Measurements from ENCODE around the gene TMEM238L.

GRCh38 chr17:10804546-10804945 lies 647 bp upstream of the TMEM238L start:
- TF ChIP-seq CTCF (IDR thresholded peaks at IDR 0.05; ENCODE audit: low read depth, low read length) (no peak), EZH2phosphoT487 (IDR thresholded peaks at IDR 0.05; ENCODE audit: low read depth) (no peak)

All from OCI-LY3 (cell line).